A549 (cell line): ENCODE data around the gene PALLD. TPM values are rescaled to one million over a fixed set of nuclear protein-coding genes. Genes with fewer than 3 reads are reported as not detected.

Experiments
- ATAC-seq, 2 experiments: fragments of 200-7000 bp in 1 of 2; fragments of >200 bp in 1 of 2; cut with Nextera tagmentation in 1 of 2; cut with Tn5 transposase in 1 of 2; 3 replicates each; pipeline versions ENCODE4 v1.8.0 to v1.9.1; 2018 to 2020; ENCODE audit warnings: mild to moderate bottlenecking in 1 of 2, moderate library complexity in 1 of 2
- CTCF ChIA-PET: fragments of 300-600 bp; sonication (Branson Sonifier 250); formaldehyde crosslinking; extraction: SDS; loops from one replicate; lab custom pipeline; 2021; ENCODE audit warnings: antibody characterized with exemption, inconsistent platforms; lab: Yijun Ruan, JAX
- POLR2A ChIA-PET: fragments of 350-600 bp; formaldehyde crosslinking; extraction: SDS; loops from one replicate; lab custom pipeline; 2021; ENCODE audit warnings: antibody characterized with exemption, inconsistent platforms; lab: Yijun Ruan, JAX
- DNase-seq, 2 experiments: peaks; one replicate each; pipeline versions ENCODE4 v3.0.0 to v3.0.0-alpha.2; 2011 to 2016; ENCODE audit warnings: low read depth in 1 of 2, low spot score in 1 of 2
- FAIRE-seq: peaks from 2 replicates; lab custom pipeline; 2011; peaks lifted over from hg19 to GRCh38; lab: Jason Lieb, UNC
- H3K27ac ChIP-seq, 2 experiments: fragments of >200 bp; sonication (Bioruptor Twin); formaldehyde crosslinking; 3 replicates each; pipeline ENCODE4 v1.5.1; 2016 to 2017
- H3K4me1 ChIP-seq: fragments of >200 bp; sonication (Bioruptor Twin); formaldehyde crosslinking; 3 replicates; pipeline ENCODE4 v1.6.1; 2016
- H3K4me2 ChIP-seq: fragments of >200 bp; sonication (Bioruptor Twin); formaldehyde crosslinking; 3 replicates; pipeline ENCODE4 v1.6.1; 2016
- H3K4me3 ChIP-seq: fragments of >200 bp; sonication (Bioruptor Twin); formaldehyde crosslinking; 3 replicates; pipeline ENCODE4 v1.5.1; 2016
- H3K9me3 ChIP-seq: fragments of >200 bp; sonication (Bioruptor Twin); formaldehyde crosslinking; 3 replicates; pipeline ENCODE4 v1.6.1; 2016
- BCL3 ChIP-seq: fragments of >200 bp; sonication (Bioruptor Twin); formaldehyde crosslinking; IDR thresholded peaks from 3 replicates; pipeline ENCODE4 v1.6.1; 2016
- CEBPB ChIP-seq, 2 experiments: fragments of >200 bp in 1 of 2; sonication (Bioruptor Twin) in 1 of 2; formaldehyde crosslinking in 1 of 2; IDR thresholded peaks; 2 replicates each; pipeline ENCODE4 v1.6.1; 2012 to 2016
- EHF ChIP-seq: fragments of 250-450 bp; sonication (Bioruptor Pico); IDR thresholded peaks from 2 replicates; pipeline ENCODE4 v1.5.0; 2020; ENCODE audit warnings: mild to moderate bottlenecking
- ESRRA ChIP-seq: fragments of 150-350 bp; IDR thresholded peaks from 2 replicates; pipeline ENCODE4 v1.6.1; 2014; ENCODE audit warnings: mild to moderate bottlenecking, low read length, borderline replicate concordance
- FOSL2 ChIP-seq, 2 experiments: fragments of 450-650 bp in 1 of 2; fragments of >200 bp in 1 of 2; sonication (Bioruptor Twin) in 1 of 2; formaldehyde crosslinking; IDR thresholded peaks; 2 replicates each; pipeline versions ENCODE4 v1.5.0 to v1.6.1; 2016 to 2020; ENCODE audit warnings: mild to moderate bottlenecking in 1 of 2, moderate library complexity in 1 of 2
- HDAC2 ChIP-seq: fragments of 200-600 bp; sonication (generic); IDR thresholded peaks from 2 replicates; pipeline ENCODE4 v1.6.1; 2016
- HMGXB4 ChIP-seq: fragments of 250-450 bp; sonication (Bioruptor Pico); IDR thresholded peaks from 2 replicates; pipeline ENCODE4 v1.5.0; 2021; ENCODE audit warnings: mild to moderate bottlenecking, moderate library complexity, borderline replicate concordance
- HOXB13 ChIP-seq: fragments of 250-450 bp; sonication (Bioruptor Pico); IDR thresholded peaks from 2 replicates; pipeline ENCODE4 v1.5.0; 2020; ENCODE audit warnings: low read depth, mild to moderate bottlenecking, moderate library complexity
- HOXB5 ChIP-seq: fragments of 250-450 bp; sonication (Bioruptor Pico); IDR thresholded peaks from 2 replicates; pipeline ENCODE4 v1.5.0; 2020; ENCODE audit warnings: mild to moderate bottlenecking, moderate library complexity
- JUN ChIP-seq, 2 experiments: fragments of >200 bp; sonication (Bioruptor Twin); formaldehyde crosslinking; IDR thresholded peaks; 2 replicates in 1 of 2; 3 replicates in 1 of 2; pipeline ENCODE4 v1.6.1; 2016 to 2017
- KDM5A ChIP-seq: fragments of 200-600 bp; sonication (generic); IDR thresholded peaks from 2 replicates; pipeline ENCODE4 v1.6.1; 2016; ENCODE audit warnings: antibody characterized with exemption, mild to moderate bottlenecking
- MAFK ChIP-seq: fragments of 450-650 bp; IDR thresholded peaks from 2 replicates; pipeline ENCODE4 v1.6.1; 2014; ENCODE audit not compliant: partially characterized antibody
- MAX ChIP-seq: IDR thresholded peaks from 2 replicates; pipeline ENCODE4 v1.6.1; 2012
- MAZ ChIP-seq: fragments of 150-350 bp; IDR thresholded peaks from 2 replicates; pipeline ENCODE4 v1.6.1; 2014; ENCODE audit warnings: antibody characterized with exemption, low read depth, low read length, borderline replicate concordance
- NFE2L2 ChIP-seq: fragments of 150-350 bp; conservative IDR thresholded peaks from 2 replicates; pipeline ENCODE4 v1.6.1; 2014; ENCODE audit warnings: low read length
- NPAS2 ChIP-seq: fragments of 250-450 bp; sonication (Bioruptor Pico); IDR thresholded peaks from 2 replicates; pipeline ENCODE4 v1.8.0; 2022; ENCODE audit warnings: mild to moderate bottlenecking, moderate library complexity, borderline replicate concordance
- PBX3 ChIP-seq: IDR thresholded peaks from 2 replicates; pipeline ENCODE4 v1.6.1; 2012
- PHF8 ChIP-seq: fragments of 200-600 bp; sonication (generic); IDR thresholded peaks from 2 replicates; pipeline ENCODE4 v1.6.1; 2016; ENCODE audit warnings: low read depth, mild to moderate bottlenecking, antibody characterized with exemption, moderate library complexity, borderline replicate concordance
- POLR2A ChIP-seq: IDR thresholded peaks from 2 replicates; pipeline ENCODE4 v1.6.1; 2012; ENCODE audit warnings: mild to moderate bottlenecking, low read length
- POLR2AphosphoS2 ChIP-seq: conservative IDR thresholded peaks from 2 replicates; pipeline ENCODE4 v1.6.1; 2012; ENCODE audit warnings: low read length, improper control_type of control experiment, inconsistent platforms
- RNF2 ChIP-seq: fragments of 200-600 bp; sonication (generic); IDR thresholded peaks from 2 replicates; pipeline ENCODE4 v1.6.1; 2016; ENCODE audit warnings: low read depth, mild to moderate bottlenecking, antibody characterized with exemption, moderate library complexity, borderline replicate concordance
- SMC3 ChIP-seq: fragments of >200 bp; sonication (Bioruptor Twin); formaldehyde crosslinking; IDR thresholded peaks from 3 replicates; pipeline ENCODE4 v1.6.1; 2018; ENCODE audit warnings: inconsistent platforms
- ZC3H11A ChIP-seq: fragments of 450-650 bp; IDR thresholded peaks from 2 replicates; pipeline ENCODE4 v1.6.1; 2014; ENCODE audit warnings: antibody characterized with exemption, mild to moderate bottlenecking
- WGBS: methylation state at CpG from one replicate; pipeline ENCODE4 v1.1.6; 2017; ENCODE audit errors: missing lambda C conversion rate; 5-methylcytosine and 5-hydroxymethylcytosine counted together
- polyA plus RNA-seq, 4 experiments: library from polyadenylated mRNA; depleted of rRNA in 3 of 4; stranded (reverse); fragments of >200 nt; fragmentation: RNase III in 1 of 4; extraction: RNeasy Plus Mini Kit Qiagen cat#74134 plus additional on column Dnase treatment in 1 of 4; gene quantifications; 2 replicates in 3 of 4; 3 replicates in 1 of 4; pipeline ENCODE4 v1.2.3, GENCODE V29; 2011 to 2017

PALLD gene
- polyA plus RNA-seq, 2 of the 4 experiments (the other 2 are of a cell fraction): 88.8 to 113 TPM

- no peak for TF ChIP-seq RNF2
- no peak for TF ChIP-seq POLR2A
- no peak for TF ChIP-seq ESRRA
Observed at GRCh38 chr4:168797194-168797593, 300.3 kb downstream of the PALLD start (continued).

- no peaks in the 10 kb centered on the region for H3K9me3 ChIP-seq
- peak overlapping the region; percentile 91 to 95 for H3K27ac ChIP-seq
- peaks cover 51% of the 10 kb centered on the region for H3K4me1 ChIP-seq
- POLR2A ChIA-PET: interaction anchor here (3.5 kb wide), 1 partner anchor 34 kb away, joined by 15 read pairs; no protein-coding TSS in a partner anchor
- ATAC-seq: peak in 1 of 2 experiments; percentile 20; a peak in 3 of 6 replicates
- WGBS: 18% methylated on average over 5 of the region's 5 CpGs
- TF ChIP-seq MAX (no peak), HDAC2 (no peak), EHF (no peak), MAZ (no peak), PBX3 (no peak), PHF8 (no peak), BCL3 (no peak), RNF2 (no peak), NFE2L2 (no peak), HOXB13 (CRISPR knock-in tag) (no peak), FOSL2 (IDR thresholded peaks at IDR 0.05) (no peak), FOSL2 (CRISPR knock-in tag; IDR thresholded peaks at IDR 0.05) (no peak), MAFK (no peak), SMC3 (no peak), NPAS2 (no peak), HMGXB4 (CRISPR knock-in tag) (no peak), CEBPB (IDR thresholded peaks at IDR 0.05) (no peak), JUN (IDR thresholded peaks at IDR 0.05) (no peak)
- TF ChIP-seq, all 56 proteins: peak for 0
- CTCF ChIA-PET: interaction anchor here (1.0 to 1.1 kb wide), 2 partner anchors 34 to 167 kb away, joined by 3 to 4 read pairs; no protein-coding TSS in a partner anchor
- H3K4me2 ChIP-seq: peak overlapping the region; percentile 77
- peak overlapping the region; percentile 20; the same call in 2 of the 3 replicates for H3K4me3 ChIP-seq
- FAIRE-seq (no peak), DNase-seq (no peak)
Observed at GRCh38 chr4:168797738-168798375, 301.0 kb downstream of the PALLD start.

GRCh38 chr4:168800926-168801325 lies 304.1 kb downstream of the PALLD start:
- TF ChIP-seq EHF (no peak), POLR2AphosphoS2 (no peak), HOXB5 (CRISPR knock-in tag) (no peak), KDM5A (no peak), ZC3H11A (no peak)
- ATAC-seq (no peak), FAIRE-seq (no peak), DNase-seq (no peak)
- Histone ChIP-seq H3K4me2 (no peak overlapping the region), H3K27ac (peak overlapping the region in 1 of 2 experiments; percentile 2; a peak in 1 of 6 replicates), H3K4me3 (no peak overlapping the region), H3K4me1 (peaks cover 47% of the 10 kb centered on the region), H3K9me3 (no peaks in the 10 kb centered on the region)
- POLR2A ChIA-PET: no interaction called here
- 86% methylated on average over 2 of the region's 2 CpGs for WGBS
- CTCF ChIA-PET: no interaction called here
